ENCODE data around the gene ESRRA. TPM values are rescaled to one million over a fixed set of nuclear protein-coding genes. Genes with fewer than 3 reads are reported as not detected.

ESRRA gene
- total and polyA plus RNA-seq, 9 of the 15 experiments (the other 6 are each of a cell fraction or from before 2014, with no cell fraction given): 0.27 to 89.7 (median 23.7) TPM

DNA sequence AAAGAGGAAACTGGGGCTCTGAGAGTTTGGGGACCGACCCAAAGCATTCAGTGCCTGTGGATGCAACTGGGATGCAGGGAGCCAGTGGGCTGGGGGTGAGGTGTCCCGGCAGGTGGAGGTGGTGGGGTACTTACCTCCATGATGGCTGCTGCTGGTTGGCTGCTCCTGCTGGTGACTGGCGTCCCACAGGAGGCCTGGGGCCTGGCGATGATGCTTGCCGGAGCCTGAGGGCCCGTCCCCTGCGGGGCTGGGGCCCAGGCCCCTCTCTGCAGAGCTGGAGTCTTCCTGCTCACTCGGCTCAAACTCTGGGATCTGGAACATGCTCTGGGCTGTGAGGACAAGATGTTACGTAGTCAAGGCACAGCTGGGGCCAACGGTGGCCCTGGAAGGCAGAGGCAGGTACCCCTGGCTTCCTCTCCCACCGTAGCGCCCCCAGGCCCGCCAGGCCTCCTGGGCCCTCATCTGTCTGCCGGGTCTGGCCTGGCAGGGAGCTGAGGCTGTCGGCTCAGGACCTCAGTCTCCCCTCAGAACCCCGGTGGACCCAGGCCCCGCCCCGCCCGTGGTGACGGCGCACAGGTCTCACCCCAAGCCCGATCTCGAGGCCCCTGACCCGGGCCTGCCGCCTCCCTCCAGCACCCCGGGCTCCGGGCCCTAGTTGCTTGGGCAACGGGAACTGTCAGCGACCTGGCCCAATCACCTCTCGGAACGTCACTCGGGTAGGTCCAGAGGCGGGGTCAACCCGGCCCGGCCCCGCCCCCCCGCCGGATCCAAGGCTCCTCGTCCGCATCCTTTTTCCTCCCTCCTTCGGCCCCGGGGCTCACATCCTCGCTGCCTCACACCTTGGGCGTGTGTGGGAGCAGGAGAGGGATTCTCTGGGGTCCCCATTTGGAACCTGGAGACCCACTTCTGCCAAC is 21.0 kb upstream of the ESRRA start, which contains the start of gene BAD (continued):
- TF ChIP-seq HEY1 (CRISPR knock-in tag; IDR thresholded peaks at IDR 0.05; ENCODE audit: borderline replicate concordance) (no peak), HDAC1 (IDR thresholded peaks at IDR 0.05) (no peak), HNRNPLL (IDR thresholded peaks at IDR 0.05; ENCODE audit: low read depth, low read length, poor library complexity, severe bottlenecking) (peak; percentile 13), TAF1 (IDR thresholded peaks at IDR 0.05; ENCODE audit: control insufficient read depth, extremely low read depth, insufficient read depth, low read length, severe bottlenecking) (peak; percentile 61), POLR2H (tag; IDR thresholded peaks at IDR 0.05; ENCODE audit: low read depth) (no peak), NFIX (CRISPR knock-in tag; IDR thresholded peaks at IDR 0.05; ENCODE audit: low read depth) (no peak), GATAD2A (IDR thresholded peaks at IDR 0.05) (no peak), MAZ (CRISPR knock-in tag; conservative IDR thresholded peaks at IDR 0.05 in 1 of 2, IDR thresholded peaks at IDR 0.05 in 1 of 2) (peak; percentile 51 to 58; a peak in 3 of 4 replicates), RUNX1 (IDR thresholded peaks at IDR 0.05; ENCODE audit: low read depth) (no peak), CHD1 (IDR thresholded peaks at IDR 0.05; ENCODE audit: low read length) (no peak), RBM22 (IDR thresholded peaks at IDR 0.05; ENCODE audit: low read depth, low read length, poor library complexity, severe bottlenecking) (peak; percentile 93), ATF6 (CRISPR knock-in tag; IDR thresholded peaks at IDR 0.05) (no peak), SRF (CRISPR knock-in tag; IDR thresholded peaks at IDR 0.05) (peak in 1 of 2 experiments; percentile 43; a peak in 1 of 4 replicates), ZNF830 (CRISPR knock-in tag; IDR thresholded peaks at IDR 0.05) (no peak), CC2D1A (IDR thresholded peaks at IDR 0.05) (0 out of 2 replicates have a peak, but pooled peaks have one; percentile 12)
- TF ChIP-seq, protein P1, sequence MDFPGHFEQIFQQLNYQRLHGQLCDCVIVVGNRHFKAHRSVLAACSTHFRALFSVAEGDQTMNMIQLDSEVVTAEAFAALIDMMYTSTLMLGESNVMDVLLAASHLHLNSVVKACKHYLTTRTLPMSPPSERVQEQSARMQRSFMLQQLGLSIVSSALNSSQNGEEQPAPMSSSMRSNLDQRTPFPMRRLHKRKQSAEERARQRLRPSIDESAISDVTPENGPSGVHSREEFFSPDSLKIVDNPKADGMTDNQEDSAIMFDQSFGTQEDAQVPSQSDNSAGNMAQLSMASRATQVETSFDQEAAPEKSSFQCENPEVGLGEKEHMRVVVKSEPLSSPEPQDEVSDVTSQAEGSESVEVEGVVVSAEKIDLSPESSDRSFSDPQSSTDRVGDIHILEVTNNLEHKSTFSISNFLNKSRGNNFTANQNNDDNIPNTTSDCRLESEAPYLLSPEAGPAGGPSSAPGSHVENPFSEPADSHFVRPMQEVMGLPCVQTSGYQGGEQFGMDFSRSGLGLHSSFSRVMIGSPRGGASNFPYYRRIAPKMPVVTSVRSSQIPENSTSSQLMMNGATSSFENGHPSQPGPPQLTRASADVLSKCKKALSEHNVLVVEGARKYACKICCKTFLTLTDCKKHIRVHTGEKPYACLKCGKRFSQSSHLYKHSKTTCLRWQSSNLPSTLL (IDR thresholded peaks at IDR 0.05): no peak
- TF ChIP-seq, protein P2, sequence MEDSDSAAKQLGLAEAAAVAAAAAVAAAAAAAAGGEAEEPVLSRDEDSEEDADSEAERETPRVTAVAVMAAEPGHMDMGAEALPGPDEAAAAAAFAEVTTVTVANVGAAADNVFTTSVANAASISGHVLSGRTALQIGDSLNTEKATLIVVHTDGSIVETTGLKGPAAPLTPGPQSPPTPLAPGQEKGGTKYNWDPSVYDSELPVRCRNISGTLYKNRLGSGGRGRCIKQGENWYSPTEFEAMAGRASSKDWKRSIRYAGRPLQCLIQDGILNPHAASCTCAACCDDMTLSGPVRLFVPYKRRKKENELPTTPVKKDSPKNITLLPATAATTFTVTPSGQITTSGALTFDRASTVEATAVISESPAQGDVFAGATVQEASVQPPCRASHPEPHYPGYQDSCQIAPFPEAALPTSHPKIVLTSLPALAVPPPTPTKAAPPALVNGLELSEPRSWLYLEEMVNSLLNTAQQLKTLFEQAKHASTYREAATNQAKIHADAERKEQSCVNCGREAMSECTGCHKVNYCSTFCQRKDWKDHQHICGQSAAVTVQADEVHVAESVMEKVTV (CRISPR knock-in tag; IDR thresholded peaks at IDR 0.05): no peak
